GM21737 (cell line): ENCODE measurements around the gene LRP5.
"Not testable (repeated sequence)": the region's sequence is repeated elsewhere in the genome, so short reads cannot be mapped to it uniquely, and the experiment has no call there.

Source experiments
- ATAC-seq: cut with Tn5 transposase; IDR thresholded peaks from one replicate; pipeline ENCODE4 v1.9.1; 2021; ENCODE audit warnings: mild to moderate bottlenecking, moderate library complexity; ENCODE audit not compliant: unreplicated experiment

Gene LRP5

DNA sequence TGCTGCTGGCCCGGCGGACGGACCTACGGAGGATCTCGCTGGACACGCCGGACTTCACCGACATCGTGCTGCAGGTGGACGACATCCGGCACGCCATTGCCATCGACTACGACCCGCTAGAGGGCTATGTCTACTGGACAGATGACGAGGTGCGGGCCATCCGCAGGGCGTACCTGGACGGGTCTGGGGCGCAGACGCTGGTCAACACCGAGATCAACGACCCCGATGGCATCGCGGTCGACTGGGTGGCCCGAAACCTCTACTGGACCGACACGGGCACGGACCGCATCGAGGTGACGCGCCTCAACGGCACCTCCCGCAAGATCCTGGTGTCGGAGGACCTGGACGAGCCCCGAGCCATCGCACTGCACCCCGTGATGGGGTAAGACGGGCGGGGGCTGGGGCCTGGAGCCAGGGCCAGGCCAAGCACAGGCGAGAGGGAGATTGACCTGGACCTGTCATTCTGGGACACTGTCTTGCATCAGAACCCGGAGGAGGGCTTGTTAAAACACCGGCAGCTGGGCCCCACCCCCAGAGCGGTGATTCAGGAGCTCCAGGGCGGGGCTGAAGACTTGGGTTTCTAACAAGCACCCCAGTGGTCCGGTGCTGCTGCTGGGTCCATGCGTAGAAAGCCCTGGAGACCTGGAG, 74.1 kb downstream of the LRP5 start:
- no peak for ATAC-seq

DNA sequence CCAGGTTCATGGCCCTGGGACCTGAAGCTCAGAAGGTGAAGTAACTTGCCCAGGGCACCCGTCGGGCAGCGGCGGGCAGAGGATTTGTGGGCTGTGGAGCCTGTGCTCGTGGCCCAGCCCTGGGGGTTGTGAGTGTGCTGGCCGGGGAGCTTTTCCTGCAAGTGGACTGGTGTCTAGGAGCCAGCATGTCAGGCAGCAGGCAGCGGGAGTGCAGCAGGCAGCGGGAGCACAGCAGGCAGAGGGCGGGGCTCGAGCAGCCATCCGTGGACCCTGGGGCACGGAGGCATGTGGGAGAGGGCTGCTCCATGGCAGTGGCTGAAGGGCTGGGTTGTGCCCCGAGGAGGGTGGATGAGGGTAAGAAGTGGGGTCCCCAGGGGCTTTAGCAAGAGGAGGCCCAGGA, 75.4 kb downstream of the LRP5 start:
- ATAC-seq = no peak

- no peak for ATAC-seq
Observed at GRCh38 chr11:68388595-68389198, 76.3 kb downstream of the LRP5 start.

DNA sequence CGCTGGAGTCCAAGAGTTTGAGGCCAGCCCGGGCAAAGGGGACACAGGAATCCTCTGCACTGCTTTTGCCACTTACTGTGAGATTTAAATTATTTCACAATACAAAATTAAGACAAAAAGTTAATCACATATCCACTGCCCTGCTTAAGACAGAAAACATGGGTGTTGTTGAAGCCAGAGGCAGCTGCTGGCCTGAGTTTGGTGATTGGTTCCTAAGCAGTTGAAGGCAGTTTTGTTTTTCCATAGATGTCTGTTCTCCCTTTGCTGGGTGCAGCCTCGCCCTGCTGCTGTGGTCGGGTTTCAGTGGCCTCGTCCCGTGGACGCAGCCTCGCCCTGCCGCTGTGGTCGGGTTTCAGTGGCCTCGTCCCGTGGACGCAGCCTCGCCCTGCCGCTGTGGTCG, 77.9 kb downstream of the LRP5 start:
- ATAC-seq = no peak

- no peak for ATAC-seq
Observed at GRCh38 chr11:68392822-68393221, 80.4 kb downstream of the LRP5 start.

DNA sequence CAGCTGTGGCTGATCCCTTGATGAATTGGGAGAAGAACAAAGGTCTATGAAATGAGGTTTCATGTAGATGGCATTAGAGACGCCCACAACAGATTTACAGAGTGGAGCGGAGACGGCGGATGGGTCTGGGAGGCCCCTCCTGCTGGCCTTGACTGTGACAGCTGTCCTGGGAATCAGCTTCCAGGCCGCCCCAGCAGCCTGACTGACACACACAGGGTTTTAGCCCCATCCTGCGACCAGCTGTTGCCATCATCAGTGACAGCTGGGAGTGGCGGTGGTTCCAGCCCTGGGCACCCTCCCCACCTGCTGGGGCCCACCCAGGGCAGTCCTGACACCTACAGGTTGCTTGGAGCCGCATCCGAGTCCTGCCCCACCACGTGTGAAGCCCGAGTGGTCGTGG, 84.1 kb downstream of the LRP5 start:
- ATAC-seq = no peak

GRCh38 chr11:68397256-68397655, 84.9 kb downstream of the LRP5 start:
- ATAC-seq = no peak

GRCh38 chr11:68398995-68399851, 86.8 kb downstream of the LRP5 start:
- ATAC-seq = no peak

DNA sequence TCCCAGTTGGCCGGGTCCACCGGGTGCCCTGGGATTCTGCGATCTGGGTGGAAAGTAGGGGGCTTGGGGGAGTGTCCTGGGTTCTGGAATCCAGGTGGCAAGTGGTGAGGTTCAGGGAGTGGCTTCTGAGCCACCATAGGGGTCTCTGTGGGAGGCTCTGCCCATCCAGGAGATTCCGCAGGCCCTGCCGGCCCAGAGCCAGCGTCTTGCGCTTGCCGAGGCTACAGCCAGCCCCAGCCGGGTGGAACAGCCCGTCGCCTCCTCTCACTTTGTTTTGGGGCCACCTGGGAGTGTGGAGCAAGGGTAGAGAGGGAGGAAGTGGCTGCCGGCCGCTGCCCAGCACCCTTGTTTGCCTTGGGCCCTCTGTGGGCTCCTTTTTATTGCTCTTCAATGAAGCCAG, 87.5 kb downstream of the LRP5 start:
- no peak for ATAC-seq

GRCh38 chr11:68400584-68400983, 88.2 kb downstream of the LRP5 start:
- ATAC-seq = not testable (repeated sequence)

DNA sequence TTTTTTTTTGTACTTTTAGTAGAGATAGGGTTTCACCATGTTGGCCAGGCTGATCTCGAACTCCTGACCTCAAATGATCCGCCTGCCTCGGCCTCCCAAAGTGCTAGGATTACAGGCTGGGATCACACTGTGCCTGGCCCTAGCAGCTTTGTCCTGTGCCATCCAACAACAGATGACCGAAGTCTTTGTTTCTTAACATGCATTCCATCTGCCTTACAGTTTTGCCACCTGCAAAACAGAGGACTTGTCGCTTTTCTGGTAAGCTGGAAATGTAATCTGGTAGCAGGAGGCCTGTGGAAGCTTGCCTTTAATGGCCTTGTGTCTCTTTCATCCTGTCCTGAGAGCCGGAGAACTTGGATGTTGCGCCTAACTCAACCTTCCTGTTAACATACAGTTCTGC, 89.5 kb downstream of the LRP5 start:
- no peak for ATAC-seq

DNA sequence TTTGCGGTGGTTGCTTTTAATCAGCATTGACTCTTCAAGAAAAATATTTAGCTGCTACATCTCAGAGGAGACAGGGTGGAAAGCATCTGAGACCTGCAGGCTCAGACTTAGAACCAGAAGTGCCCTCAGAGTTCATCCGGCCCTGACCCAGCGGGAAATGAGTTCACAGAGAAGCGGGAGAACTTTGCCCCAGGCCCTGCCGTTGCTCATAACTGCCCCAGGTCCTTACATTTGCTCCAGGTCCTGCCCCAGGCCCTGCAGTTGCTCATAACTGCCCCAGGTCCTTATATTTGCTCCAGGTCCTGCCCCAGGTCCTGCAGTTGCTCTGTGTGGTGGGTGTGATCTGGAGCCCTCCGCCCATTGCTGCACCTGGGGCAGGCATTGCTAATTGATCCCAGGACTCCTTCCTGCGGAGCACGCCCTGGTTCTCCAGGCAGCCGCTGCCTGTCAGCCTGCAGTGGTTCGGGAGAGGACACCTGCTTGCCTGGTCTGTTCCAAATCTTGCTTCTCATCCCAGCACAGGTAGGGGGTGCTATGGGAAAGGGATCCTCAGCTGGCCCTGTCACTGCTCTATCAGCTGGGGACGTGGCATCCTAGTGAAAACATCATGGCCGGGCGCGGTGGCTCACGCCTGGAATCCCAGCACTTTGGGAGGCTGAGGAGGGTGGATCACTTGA, 90.1 kb downstream of the LRP5 start:
- no peak for ATAC-seq

DNA sequence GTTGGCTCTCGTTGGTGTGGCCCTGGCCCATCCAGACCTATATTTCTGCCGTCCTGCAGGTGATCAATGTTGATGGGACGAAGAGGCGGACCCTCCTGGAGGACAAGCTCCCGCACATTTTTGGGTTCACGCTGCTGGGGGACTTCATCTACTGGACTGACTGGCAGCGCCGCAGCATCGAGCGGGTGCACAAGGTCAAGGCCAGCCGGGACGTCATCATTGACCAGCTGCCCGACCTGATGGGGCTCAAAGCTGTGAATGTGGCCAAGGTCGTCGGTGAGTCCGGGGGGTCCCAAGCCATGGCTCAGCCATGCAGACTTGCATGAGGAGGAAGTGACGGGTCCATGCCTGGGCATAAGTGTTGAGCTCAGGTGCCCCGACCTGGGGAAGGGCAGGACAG, 91.0 kb downstream of the LRP5 start:
- ATAC-seq = no peak

DNA sequence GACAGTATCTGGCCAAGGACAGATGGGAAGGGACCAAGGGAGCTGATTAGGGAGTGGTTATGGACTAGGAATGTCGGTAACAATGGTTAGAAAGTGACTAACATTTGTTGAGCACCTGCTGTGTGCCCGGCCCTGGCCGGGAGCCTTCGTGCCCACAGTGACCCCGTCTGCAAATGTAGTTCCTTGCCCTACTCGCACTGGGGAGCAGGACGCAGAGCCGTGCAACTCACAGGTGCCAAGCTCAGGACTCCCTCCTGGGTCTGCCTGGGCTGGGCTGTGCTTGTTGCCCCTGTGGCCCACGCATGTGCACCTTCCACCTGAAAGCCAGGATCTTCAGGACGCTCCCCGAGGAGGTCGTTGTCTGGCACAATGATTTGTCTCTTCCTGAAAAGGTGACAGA, 91.4 kb downstream of the LRP5 start:
- ATAC-seq = no peak

DNA sequence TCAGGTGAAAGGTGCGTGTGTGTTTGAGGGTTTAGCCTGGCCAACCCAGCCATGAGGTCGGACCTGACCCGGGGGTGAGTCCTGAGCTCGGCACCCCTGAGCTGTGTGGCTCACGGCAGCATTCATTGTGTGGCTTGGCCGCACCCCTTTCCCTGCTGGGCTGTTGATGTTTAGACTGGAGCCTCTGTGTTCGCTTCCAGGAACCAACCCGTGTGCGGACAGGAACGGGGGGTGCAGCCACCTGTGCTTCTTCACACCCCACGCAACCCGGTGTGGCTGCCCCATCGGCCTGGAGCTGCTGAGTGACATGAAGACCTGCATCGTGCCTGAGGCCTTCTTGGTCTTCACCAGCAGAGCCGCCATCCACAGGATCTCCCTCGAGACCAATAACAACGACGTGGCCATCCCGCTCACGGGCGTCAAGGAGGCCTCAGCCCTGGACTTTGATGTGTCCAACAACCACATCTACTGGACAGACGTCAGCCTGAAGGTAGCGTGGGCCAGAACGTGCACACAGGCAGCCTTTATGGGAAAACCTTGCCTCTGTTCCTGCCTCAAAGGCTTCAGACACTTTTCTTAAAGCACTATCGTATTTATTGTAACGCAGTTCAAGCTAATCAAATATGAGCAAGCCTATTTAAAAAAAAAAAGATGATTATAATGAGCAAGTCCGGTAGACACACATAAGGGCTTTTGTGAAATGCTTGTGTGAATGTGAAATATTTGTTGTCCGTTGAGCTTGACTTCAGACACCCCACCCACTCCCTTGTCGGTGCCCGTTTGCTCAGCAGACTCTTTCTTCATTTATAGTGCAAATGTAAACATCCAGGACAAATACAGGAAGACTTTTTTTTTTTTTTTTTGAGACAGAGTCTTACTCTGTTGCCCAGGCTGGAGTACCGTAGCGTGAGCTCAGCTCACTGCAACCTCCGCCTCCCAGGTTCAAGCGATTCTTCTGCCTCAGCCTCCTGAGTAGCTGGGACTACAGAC, 94.2 kb downstream of the LRP5 start:
- ATAC-seq = no peak

- no peak for ATAC-seq
Observed at GRCh38 chr11:68408512-68408911, 96.1 kb downstream of the LRP5 start.

- no peak for ATAC-seq
Observed at GRCh38 chr11:68409748-68410344, 97.5 kb downstream of the LRP5 start.

DNA sequence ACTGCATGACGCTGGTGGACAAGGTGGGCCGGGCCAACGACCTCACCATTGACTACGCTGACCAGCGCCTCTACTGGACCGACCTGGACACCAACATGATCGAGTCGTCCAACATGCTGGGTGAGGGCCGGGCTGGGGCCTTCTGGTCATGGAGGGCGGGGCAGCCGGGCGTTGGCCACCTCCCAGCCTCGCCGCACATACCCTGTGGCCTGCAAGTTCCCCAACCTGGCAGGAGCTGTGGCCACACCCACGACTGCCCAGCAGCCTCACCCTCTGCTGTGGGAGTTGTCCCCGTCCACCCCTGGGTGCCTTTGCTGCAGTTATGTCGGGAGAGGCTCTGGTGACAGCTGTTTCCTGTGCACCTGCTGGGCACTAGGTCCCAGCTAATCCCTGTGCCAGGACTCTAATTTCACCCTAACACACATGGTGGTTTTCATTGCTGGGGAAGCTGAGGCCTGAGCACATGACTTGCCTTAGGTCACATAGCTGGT, 99.2 kb downstream of the LRP5 start:
- ATAC-seq = no peak

GRCh38 chr11:68412593-68413475, 100.4 kb downstream of the LRP5 start:
- no peak for ATAC-seq
